ENCODE results near the gene PPP2R5A. TPM values are rescaled to one million over a fixed set of nuclear protein-coding genes. Genes with fewer than 3 reads are reported as not detected.

Gene PPP2R5A
- total RNA-seq, 1 donor from 2014 or later: 10.7 TPM

- Mint-ChIP-seq H3K27me3 (ENCODE audit: low read depth) (no peaks in the 10 kb centered on the region), H3K4me3 (no peak overlapping the region), H3K36me3 (peaks cover 16% of the 10 kb centered on the region), H3K4me1 (no peaks in the 10 kb centered on the region), H3K27ac (no peak overlapping the region), H3K9me3 (no peaks in the 10 kb centered on the region)
- no peak for TF ChIP-seq CTCF (IDR thresholded peaks at IDR 0.05; ENCODE audit: unreplicated experiment)
- no peak for DNase-seq (ENCODE audit: low spot score in 2 of 2, unreplicated experiment in 2 of 2)
Measured at GRCh38 chr1:212351588-212352362, 66.6 kb downstream of the PPP2R5A start.

GRCh38 chr1:212353181-212353580, 68.0 kb downstream of the PPP2R5A start:
- DNase-seq (ENCODE audit: low spot score in 2 of 2, unreplicated experiment in 2 of 2): no peak
- Mint-ChIP-seq H3K4me1 (no peaks in the 10 kb centered on the region), H3K36me3 (peaks cover 15% of the 10 kb centered on the region), H3K27ac (no peak overlapping the region), H3K4me3 (no peak overlapping the region), H3K27me3 (ENCODE audit: low read depth) (no peaks in the 10 kb centered on the region), H3K9me3 (no peaks in the 10 kb centered on the region)
- no peak for TF ChIP-seq CTCF (IDR thresholded peaks at IDR 0.05; ENCODE audit: unreplicated experiment)

- DNase-seq (ENCODE audit: low spot score in 2 of 2, unreplicated experiment in 2 of 2): no peak
- H3K27me3 Mint-ChIP-seq (ENCODE audit: low read depth): no peaks in the 10 kb centered on the region
Measured at GRCh38 chr1:212354464-212354863, 69.3 kb downstream of the PPP2R5A start.

DNA sequence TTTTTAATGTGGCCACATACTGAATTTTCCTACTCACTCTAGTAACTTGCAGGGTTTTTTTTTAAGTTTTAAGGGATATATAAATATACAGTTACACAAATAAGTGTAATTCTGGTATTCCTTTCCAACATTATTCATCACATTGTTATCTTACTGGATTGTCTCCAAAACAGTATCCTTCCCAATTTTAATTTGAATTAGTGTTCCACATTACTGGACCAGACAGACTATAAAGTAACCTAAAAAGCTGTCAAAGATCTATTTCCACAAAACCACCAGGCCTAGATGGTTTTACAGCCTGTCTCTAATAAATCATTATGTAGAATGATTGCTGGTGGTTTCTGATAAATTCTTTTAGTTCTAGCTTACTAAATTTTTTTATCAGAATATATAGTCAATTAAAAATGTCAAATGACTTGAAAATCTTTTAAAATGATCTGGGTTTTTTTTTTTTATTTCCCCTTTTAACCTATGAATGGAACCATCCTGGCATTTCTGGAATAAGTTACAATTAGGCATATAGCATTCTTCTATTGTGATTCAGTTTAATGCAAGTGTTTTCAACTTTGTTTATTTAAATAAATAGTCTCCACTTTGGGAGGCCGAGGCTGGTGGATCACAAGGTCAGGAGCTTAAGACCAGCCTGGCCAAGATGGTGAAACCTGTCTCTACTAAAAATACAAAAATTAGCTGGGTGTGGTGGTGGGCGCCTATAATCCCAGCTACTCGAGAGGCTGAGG, 70.2 kb downstream of the PPP2R5A start:
- Mint-ChIP-seq H3K9me3 (no peaks in the 10 kb centered on the region), H3K27me3 (ENCODE audit: low read depth) (no peaks in the 10 kb centered on the region), H3K27ac (no peak overlapping the region), H3K4me3 (no peak overlapping the region), H3K4me1 (no peaks in the 10 kb centered on the region), H3K36me3 (peaks cover 23% of the 10 kb centered on the region)
- TF ChIP-seq CTCF (IDR thresholded peaks at IDR 0.05; ENCODE audit: unreplicated experiment): no peak
- DNase-seq (ENCODE audit: low spot score in 2 of 2, unreplicated experiment in 2 of 2): no peak

More at GRCh38 chr1:212354464-212354863, 69.3 kb downstream of the PPP2R5A start:
- Mint-ChIP-seq H3K27ac (no peak overlapping the region), H3K4me1 (no peaks in the 10 kb centered on the region), H3K36me3 (peaks cover 18% of the 10 kb centered on the region), H3K9me3 (no peaks in the 10 kb centered on the region), H3K4me3 (no peak overlapping the region)
- no peak for TF ChIP-seq CTCF (IDR thresholded peaks at IDR 0.05; ENCODE audit: unreplicated experiment)

GRCh38 chr1:212359794-212360479, 74.7 kb downstream of the PPP2R5A start:
- Mint-ChIP-seq H3K27me3 (ENCODE audit: low read depth) (no peaks in the 10 kb centered on the region), H3K4me3 (no peak overlapping the region), H3K9me3 (no peaks in the 10 kb centered on the region), H3K4me1 (no peaks in the 10 kb centered on the region), H3K36me3 (peaks cover 21% of the 10 kb centered on the region), H3K27ac (no peak overlapping the region)
- DNase-seq (ENCODE audit: low spot score in 2 of 2, unreplicated experiment in 2 of 2): no peak
- TF ChIP-seq CTCF (IDR thresholded peaks at IDR 0.05; ENCODE audit: unreplicated experiment): no peak
